Spleen (tissue), 7 donors: ENCODE results near the gene GLRA3.

Experiments
- CTCF ChIP-seq, 11 experiments: fragments of 200-600 bp in 7 of 11; fragments of 450-650 bp in 4 of 11; sonication (generic) in 4 of 11; IDR thresholded peaks in 8 of 11; conservative IDR thresholded peaks in 3 of 11; 1 replicate in 7 of 11; 2 replicates in 4 of 11; pipeline versions ENCODE4 v1.4.0 to v1.8.0; 2016 to 2021; ENCODE audit warnings: antibody characterized with exemption in 11 of 11, inconsistent platforms in 4 of 11, mild to moderate bottlenecking in 1 of 11
- POLR2A ChIP-seq, 3 donors: fragments of 450-650 bp; IDR thresholded peaks; one replicate each; pipeline ENCODE4 v1.5.1; 2017; ENCODE audit warnings: antibody characterized with exemption in 3 of 3, mild to moderate bottlenecking in 1 of 3
- POLR2AphosphoS5 ChIP-seq, 3 donors: sonication (generic); formaldehyde crosslinking; IDR thresholded peaks; one replicate each; pipeline ENCODE4 v1.5.1; 2017; ENCODE audit warnings: antibody characterized with exemption in 3 of 3
- donor health status: DM: no; HTN: no; CAD: no; lungs with moderate emphysema.
- donor health status: DM: no; HTN: no; CAD: no.
- donor health status: DM: no; HTN: no; CAD: no.

- TF ChIP-seq CTCF (IDR thresholded peaks at IDR 0.05 in 8 of 11, conservative IDR thresholded peaks at IDR 0.05 in 3 of 11), result no peak
- no peak for TF ChIP-seq POLR2A (IDR thresholded peaks at IDR 0.05)
- no peak for TF ChIP-seq POLR2AphosphoS5 (IDR thresholded peaks at IDR 0.05)
Observed at GRCh38 chr4:174640146-174640545, 188.9 kb downstream of the GLRA3 start.
